Epithelial cell of prostate (primary cell): ENCODE results near the gene ARSD.
"Not testable (repeated sequence)": the region's sequence is repeated elsewhere in the genome, so short reads cannot be mapped to it uniquely, and the experiment has no call there.

ENCODE experiments used
- DNase-seq: peaks from one replicate; pipeline ENCODE4 v3.0.0-alpha.2; 2011; ENCODE audit warnings: low read depth, low spot score
- H3K27ac ChIP-seq: fragments of 450-650 bp; 2 replicates; pipeline ENCODE4 v1.5.1; 2017; ENCODE audit warnings: mild to moderate bottlenecking

Gene ARSD

DNA sequence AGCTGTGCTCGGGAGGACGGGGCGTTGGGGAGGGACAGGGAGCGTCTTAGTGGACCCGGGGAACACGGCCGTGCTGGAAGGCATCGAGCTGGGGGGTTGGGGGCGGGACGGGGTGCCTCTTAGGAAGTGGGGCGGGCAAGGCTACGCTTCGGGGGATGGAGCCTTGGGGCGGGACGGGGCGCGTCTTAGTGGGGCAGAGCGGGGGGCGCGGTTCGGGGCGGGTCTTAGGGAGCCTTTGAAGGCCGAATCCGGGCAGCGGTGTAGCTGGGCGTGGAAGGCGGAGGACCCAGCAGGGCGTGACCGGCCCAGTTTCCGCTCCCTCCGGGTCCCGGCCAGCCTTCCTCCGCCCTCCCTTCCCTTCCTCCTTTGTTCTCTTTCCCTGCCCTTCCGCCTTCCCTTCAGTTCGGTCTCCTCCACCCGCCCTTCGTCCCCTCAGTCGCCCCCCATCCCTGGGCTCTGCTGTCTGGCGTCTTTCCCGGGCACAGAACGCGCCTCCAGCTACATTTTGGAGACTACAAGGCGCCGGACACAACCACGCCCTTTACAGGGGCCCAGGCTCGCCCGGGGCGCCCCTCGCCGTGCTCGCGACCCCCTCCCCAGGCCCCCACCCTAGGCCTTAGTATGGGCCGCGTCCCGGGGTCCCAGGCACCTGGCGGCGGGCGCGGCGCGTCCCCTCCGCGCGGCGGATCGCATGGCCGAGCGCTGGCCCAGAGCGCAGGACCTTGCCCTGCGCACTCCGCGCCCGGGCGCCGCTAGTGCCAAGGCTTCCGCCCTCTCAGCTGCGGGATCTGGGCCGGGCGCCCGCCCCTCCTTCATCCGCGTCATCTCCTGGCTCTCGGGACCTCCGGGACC, at the start of gene ARSD:
ARSD (minus strand) TSS at position 757 of the 852 bp plus-strand sequence; CDS start at position 693, 64 bp downstream.
- DNase-seq: no peak
- H3K27ac ChIP-seq: peak within 1 kb of the TSS; percentile 77

- not testable (repeated sequence) for H3K27ac ChIP-seq, DNase-seq
Observed at GRCh38 chrX:2978639-2979038, 49.5 kb upstream of the ARSD start.

DNA sequence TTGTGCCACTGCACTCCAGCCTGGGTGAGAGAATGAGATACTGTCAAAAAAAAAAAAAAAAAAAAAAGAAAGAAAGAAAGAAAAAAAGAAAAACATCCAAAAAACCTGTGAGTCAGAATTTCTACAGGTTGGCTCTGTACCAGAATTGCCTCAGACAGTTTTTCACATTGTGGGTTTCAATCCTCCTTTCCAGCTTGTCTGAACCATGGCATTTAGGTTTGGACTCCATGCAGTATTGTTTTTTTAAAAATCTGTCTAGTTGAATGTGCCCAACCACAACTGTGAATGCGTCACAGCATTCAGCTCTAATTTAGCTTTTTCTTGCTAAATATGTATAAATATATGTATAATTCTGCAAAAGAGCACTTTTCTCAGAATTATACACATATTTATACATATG, 45.8 kb upstream of the ARSD start:
- H3K27ac ChIP-seq: no peak overlapping the region
- DNase-seq: no peak

- no peak for DNase-seq
- no peak overlapping the region for H3K27ac ChIP-seq
Observed at GRCh38 chrX:2972391-2972790, 43.3 kb upstream of the ARSD start.

GRCh38 chrX:2969021-2969420, 39.9 kb upstream of the ARSD start:
- DNase-seq: no peak
- H3K27ac ChIP-seq: no peak overlapping the region

- no peak for DNase-seq
- no peak overlapping the region for H3K27ac ChIP-seq
Observed at GRCh38 chrX:2967998-2968909, 39.1 kb upstream of the ARSD start.

DNA sequence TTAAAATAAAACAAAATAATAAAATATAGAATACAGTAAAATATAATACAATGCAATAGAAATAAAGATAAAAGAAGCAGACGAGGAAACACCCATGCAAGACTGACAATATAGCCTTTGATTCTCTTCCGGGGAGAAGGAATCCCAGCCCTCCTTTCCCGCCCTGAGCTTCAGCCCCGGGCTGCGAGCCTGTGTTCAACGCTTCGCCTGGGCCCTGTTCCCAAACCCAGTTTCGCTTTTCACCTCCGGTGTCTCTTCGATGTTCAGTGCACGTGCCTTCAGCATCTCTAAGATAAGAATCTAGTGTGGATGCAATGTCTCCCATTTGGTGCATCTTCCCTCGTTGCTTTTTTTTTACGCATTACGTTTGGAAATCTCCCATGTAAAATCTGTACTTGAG, 38.4 kb upstream of the ARSD start:
- H3K27ac ChIP-seq: no peak overlapping the region

DNA sequence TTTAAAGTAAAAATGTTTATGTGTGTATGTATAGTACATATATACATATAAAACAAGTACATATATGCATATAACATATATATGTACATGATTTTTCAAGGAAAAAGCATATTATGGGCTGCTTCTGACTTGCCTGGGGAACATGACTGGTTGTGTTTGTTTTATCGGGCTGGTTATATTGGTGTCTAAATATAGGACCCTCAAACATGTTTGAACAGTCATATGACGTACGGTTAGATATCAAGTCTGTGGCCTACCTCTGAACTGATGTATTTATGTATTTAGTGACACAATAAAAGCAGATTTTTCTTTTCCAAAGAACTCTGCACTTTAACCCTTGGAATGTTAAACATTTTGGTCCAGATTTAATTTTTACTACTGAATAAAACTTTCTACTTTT, 37.9 kb upstream of the ARSD start:
- H3K27ac ChIP-seq: no peak overlapping the region
- DNase-seq: no peak

More for the DNA sequence above, 38.4 kb upstream of the ARSD start:
- no peak for DNase-seq

GRCh38 chrX:2965965-2966364, 36.8 kb upstream of the ARSD start:
- DNase-seq: no peak
- H3K27ac ChIP-seq: no peak overlapping the region

DNA sequence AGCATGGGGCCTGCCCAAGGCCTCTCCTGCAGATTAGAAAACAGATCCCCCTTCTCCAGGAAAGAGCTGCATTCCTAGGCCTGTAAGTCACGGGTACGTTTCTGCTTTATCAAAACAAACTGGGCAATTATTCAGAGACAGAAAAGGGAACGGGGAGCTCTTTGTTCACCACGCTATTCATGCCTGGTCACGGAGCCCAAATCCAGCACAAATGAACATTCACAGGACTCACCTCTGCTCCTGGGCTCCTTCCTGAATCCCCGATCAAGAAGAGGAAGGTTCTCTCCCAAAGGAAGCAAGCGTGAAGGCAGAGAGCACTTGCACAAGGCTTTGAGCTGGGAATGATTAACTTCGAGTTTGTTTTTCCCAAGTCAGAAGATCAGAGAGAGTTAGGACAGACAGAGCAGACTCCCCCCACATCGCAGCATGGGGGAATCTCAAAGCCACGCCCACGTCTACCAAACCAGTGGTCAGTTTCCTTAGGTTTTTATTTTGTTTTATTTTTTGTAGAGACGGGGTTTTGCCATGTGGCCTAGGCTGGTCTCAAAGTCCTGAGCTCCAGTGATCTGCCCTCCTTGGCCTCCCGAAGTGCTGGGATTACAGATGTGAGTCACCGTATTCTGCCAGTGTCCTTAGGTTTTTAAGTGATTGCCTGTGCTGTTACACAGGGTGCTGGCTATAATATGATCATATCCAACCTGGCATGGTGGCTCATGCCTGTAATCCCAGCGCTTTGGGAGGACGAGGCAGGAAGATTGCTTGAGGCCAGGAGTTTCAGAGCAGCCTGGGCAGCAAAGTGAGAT, 35.1 kb upstream of the ARSD start:
- DNase-seq: not testable (repeated sequence)

DNA sequence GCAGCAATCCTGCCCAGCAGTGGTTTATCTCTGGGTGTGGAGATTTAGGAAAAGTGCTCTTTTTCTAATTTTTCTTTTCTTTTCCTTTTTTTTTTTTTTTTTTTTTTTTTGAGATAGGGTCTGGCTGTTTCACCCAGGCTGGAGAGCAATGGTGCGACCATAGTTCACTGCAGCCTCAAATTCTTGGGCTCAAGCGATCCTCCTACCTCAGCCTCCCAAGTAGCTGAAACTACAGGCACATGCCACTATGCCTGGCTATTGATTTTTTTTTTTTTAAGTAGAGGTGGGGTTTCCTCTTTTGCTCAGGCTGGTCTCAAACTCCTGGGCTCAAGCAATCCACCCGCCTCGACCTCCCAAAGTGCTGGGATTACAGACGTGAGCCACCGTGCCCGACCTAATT, 34.3 kb upstream of the ARSD start:
- H3K27ac ChIP-seq, DNase-seq: not testable (repeated sequence)

More for the DNA sequence above, 35.1 kb upstream of the ARSD start:
- H3K27ac ChIP-seq: not testable (repeated sequence)

DNA sequence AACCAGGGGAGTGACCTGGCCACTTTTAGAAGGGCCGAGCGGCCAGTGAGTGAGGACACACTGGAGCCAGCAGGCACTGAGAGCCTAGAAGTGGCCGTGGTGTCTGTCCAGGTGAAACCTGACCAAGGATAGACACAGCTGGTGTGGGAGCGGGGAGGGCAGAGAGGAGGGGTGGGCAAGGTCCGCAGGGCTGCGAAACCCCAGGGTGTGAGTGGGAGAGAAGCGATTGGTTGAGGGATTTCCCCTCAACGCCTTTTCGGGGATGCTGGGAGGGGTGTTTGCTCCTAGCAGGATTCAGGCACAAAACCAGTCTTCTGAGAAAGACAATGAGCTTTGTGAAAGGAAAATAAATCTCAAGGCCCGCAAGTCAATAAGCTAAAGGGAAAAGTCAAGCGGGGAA, 33.2 kb upstream of the ARSD start:
- DNase-seq: no peak
- no peak overlapping the region for H3K27ac ChIP-seq

DNA sequence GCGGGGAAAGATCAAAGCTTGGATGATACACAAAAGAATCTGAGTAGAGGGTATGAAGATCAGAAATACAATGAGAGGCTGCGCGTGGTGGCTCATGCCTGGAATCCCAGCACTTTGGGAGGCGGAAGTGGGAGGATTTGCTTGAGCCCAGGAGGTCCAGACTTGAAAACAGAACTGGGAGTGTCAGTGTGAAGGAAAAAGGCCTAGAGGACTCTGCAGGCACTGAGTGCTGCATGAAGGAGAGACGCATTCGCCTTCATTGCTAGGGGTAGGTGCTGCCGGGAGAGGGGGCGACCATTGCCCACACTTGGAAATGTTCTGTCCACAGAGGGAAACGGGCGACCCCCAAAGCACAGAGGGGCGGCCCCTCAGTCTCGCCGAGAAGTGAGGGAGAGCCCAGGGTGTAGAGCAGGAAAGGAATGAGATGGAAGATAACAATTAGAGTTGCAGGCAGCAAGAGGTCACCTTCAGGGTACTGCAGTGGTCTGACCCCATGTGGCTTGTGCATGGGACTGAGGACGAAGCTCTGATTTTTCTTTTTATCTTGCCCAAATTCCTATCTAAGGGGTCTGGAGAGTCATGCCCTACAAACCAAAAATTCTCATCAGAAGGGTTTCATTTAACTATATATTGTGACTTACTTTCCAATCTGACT, 31.8 kb upstream of the ARSD start:
- no peak overlapping the region for H3K27ac ChIP-seq
- no peak for DNase-seq

GRCh38 chrX:2958199-2958598, 29.1 kb upstream of the ARSD start:
- DNase-seq: no peak
- H3K27ac ChIP-seq: no peak overlapping the region

GRCh38 chrX:2955838-2956237, 26.7 kb upstream of the ARSD start:
- no peak for DNase-seq

DNA sequence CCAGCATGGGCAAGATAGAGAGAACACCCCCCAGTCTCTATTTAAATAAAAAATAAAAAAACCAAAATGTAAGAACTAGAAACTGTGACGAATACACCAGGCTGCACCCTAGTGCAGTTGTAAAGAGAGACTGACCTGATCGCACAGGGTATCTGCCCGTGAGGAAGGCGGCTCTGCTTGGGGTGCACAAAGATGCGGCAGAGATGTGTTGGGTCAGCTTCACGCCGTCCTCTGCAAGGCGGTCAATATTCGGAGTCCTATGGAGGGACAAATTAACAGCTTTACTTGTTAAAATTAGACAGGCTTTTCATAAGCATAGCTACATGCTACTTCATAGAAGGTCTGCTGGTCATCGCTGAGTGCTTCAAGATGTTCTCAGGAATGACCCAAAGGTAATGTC, 26.1 kb upstream of the ARSD start:
- no peak for DNase-seq

More at GRCh38 chrX:2955838-2956237, 26.7 kb upstream of the ARSD start:
- H3K27ac ChIP-seq: no peak overlapping the region

DNA sequence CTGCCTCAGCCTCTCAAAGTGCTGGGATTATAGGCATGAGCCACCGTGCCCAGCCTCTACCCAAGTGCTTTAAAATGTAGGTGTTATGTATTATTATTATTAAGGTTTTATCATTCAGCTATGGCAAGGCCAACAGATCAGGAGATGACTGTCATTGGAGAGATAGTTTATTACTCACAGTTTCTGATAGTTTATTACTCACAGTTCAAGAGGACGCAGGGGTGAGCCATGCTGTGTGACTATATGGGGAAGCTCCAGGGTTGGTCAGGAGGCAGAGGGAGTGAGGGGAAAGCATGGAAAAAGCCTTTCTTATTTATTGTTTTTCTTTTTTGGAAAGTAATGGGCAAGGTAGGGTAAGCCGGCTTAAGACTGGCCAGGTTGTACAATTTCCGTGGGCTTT, 25.4 kb upstream of the ARSD start:
- DNase-seq: no peak
- no peak overlapping the region for H3K27ac ChIP-seq

More for the DNA sequence above, 26.1 kb upstream of the ARSD start:
- H3K27ac ChIP-seq: no peak overlapping the region

GRCh38 chrX:2937942-2938341, 8.8 kb upstream of the ARSD start:
- H3K27ac ChIP-seq, DNase-seq: not testable (repeated sequence)
